Endothelial cell of umbilical vein (primary cell): ENCODE measurements around the gene OR6K2. TPM values are rescaled to one million over a fixed set of nuclear protein-coding genes. Genes with fewer than 3 reads are reported as not detected.

Experiments used
- BruUV-seq: library from RNA; stranded (reverse); fragments of 400-500 nt; replicated peaks from 2 replicates; lab custom pipeline; 2021; lab: Mats Ljungman, UMichigan
- CTCF ChIA-PET: fragments of 300-600, 350-600 bp; sonication (Branson Sonifier 250); formaldehyde crosslinking; loops from one replicate; lab custom pipeline; 2021; ENCODE audit warnings: antibody characterized with exemption, inconsistent platforms; lab: Charles Lee
- POLR2A ChIA-PET: fragments of 300-600, 350-600 bp; sonication (Branson Sonifier 250); formaldehyde crosslinking; loops from one replicate; lab custom pipeline; 2021; ENCODE audit warnings: antibody characterized with exemption, inconsistent platforms; lab: Charles Lee
- DNase-seq: peaks from one replicate; pipeline ENCODE4 v3.0.0-alpha.2; 2011; ENCODE audit warnings: low read depth, low spot score
- FAIRE-seq: peaks from 2 replicates; lab custom pipeline; 2011; peaks lifted over from hg19 to GRCh38; lab: Jason Lieb, UNC
- H2AFZ ChIP-seq: 2 replicates; pipeline ENCODE4 v1.6.0; 2012; ENCODE audit warnings: low read depth, low read length, control low read depth, inconsistent platforms
- H3K27ac ChIP-seq: 2 replicates; pipeline ENCODE4 v1.5.1; 2011; ENCODE audit warnings: low read depth, mild to moderate bottlenecking, control low read depth, low read length, moderate library complexity; ENCODE audit not compliant: insufficient read depth
- H3K27me3 ChIP-seq, 2 experiments: 2 replicates each; pipeline versions ENCODE4 v1.6.0 to v1.6.1; 2011; ENCODE audit warnings: low read length in 2 of 2, mixed read lengths in 1 of 2; ENCODE audit not compliant: control insufficient read depth in 2 of 2, insufficient read depth in 2 of 2
- H3K36me3 ChIP-seq, 2 experiments: 2 replicates in 1 of 2; 3 replicates in 1 of 2; pipeline ENCODE4 v1.5.1; 2011; ENCODE audit warnings: low read length in 2 of 2, mild to moderate bottlenecking in 1 of 2, moderate library complexity in 1 of 2; ENCODE audit not compliant: control insufficient read depth in 2 of 2, insufficient read depth in 2 of 2; ENCODE audit errors: extremely low read depth in 1 of 2
- H3K4me1 ChIP-seq: 3 replicates; pipeline ENCODE4 v1.5.1; 2011; ENCODE audit warnings: mild to moderate bottlenecking, low read length; ENCODE audit not compliant: control insufficient read depth, insufficient read depth; ENCODE audit errors: extremely low read depth
- H3K4me2 ChIP-seq: 2 replicates; pipeline ENCODE4 v1.6.1; 2011; ENCODE audit warnings: low read length, control low read depth, mixed read lengths; ENCODE audit not compliant: insufficient read depth
- H3K4me3 ChIP-seq, 3 experiments: fragments of 200-600 bp in 1 of 3; sonication (generic), shearing (Covaris generic) in 1 of 3; replicated peaks in 1 of 3; 2 replicates each; pipeline ENCODE4 v1.5.1; 2011 to 2016; ENCODE audit warnings: control low read depth in 3 of 3, low read length in 3 of 3, mild to moderate bottlenecking in 2 of 3, inconsistent platforms in 1 of 3, low read depth in 1 of 3, moderate library complexity in 1 of 3; ENCODE audit not compliant: insufficient read depth in 1 of 3
- H3K79me2 ChIP-seq: 2 replicates; pipeline ENCODE4 v1.6.0; 2012; ENCODE audit warnings: low read length, inconsistent platforms; ENCODE audit not compliant: control insufficient read depth, insufficient read depth
- H3K9ac ChIP-seq: replicated peaks from 2 replicates; pipeline ENCODE3; 2011; ENCODE audit warnings: low read length, control low read depth; ENCODE audit not compliant: insufficient read depth; ENCODE audit errors: extremely low read depth
- H3K9me1 ChIP-seq: replicated peaks from 3 replicates; pipeline ENCODE4 v1.6.0; 2011; ENCODE audit warnings: mild to moderate bottlenecking, low read length; ENCODE audit not compliant: control insufficient read depth, insufficient read depth; ENCODE audit errors: extremely low read depth
- H3K9me3 ChIP-seq: replicated peaks from 2 replicates; pipeline ENCODE4 v1.5.1; 2012; ENCODE audit warnings: low read length, inconsistent platforms; ENCODE audit not compliant: control insufficient read depth, insufficient read depth
- H4K20me1 ChIP-seq: replicated peaks from 2 replicates; pipeline ENCODE3; 2011; ENCODE audit warnings: mild to moderate bottlenecking, low read length; ENCODE audit not compliant: control insufficient read depth, insufficient read depth; ENCODE audit errors: extremely low read depth
- CTCF ChIP-seq, 2 donors: IDR thresholded peaks; 1 replicate in 1 of 2; 2 replicates in 1 of 2; pipeline ENCODE4 v1.5.1; 2011; ENCODE audit warnings: low read length in 2 of 2, mild to moderate bottlenecking in 2 of 2, moderate library complexity in 2 of 2, control low read depth in 1 of 2, inconsistent platforms in 1 of 2, low read depth in 1 of 2; ENCODE audit not compliant: insufficient read depth in 1 of 2; ENCODE audit errors: extremely low read depth in 1 of 2
- EZH2 ChIP-seq: IDR thresholded peaks from 2 replicates; pipeline ENCODE4 v1.6.1; 2012; ENCODE audit warnings: borderline replicate concordance, low read depth, mild to moderate bottlenecking, moderate library complexity, low read length, inconsistent platforms; ENCODE audit not compliant: severe bottlenecking
- FOS ChIP-seq: IDR thresholded peaks from 2 replicates; pipeline ENCODE4 v1.6.1; 2011; ENCODE audit warnings: mild to moderate bottlenecking, low read length, moderate library complexity, borderline replicate concordance; ENCODE audit not compliant: insufficient read depth
- GATA2 ChIP-seq: IDR thresholded peaks from 2 replicates; pipeline ENCODE4 v1.7.0; 2011; ENCODE audit warnings: low read depth, mild to moderate bottlenecking, moderate library complexity, mixed read lengths, low read length; ENCODE audit not compliant: insufficient read length, insufficient read depth
- JUN ChIP-seq: IDR thresholded peaks from 2 replicates; pipeline ENCODE4 v1.6.1; 2011; ENCODE audit warnings: borderline replicate concordance, low read depth; ENCODE audit not compliant: insufficient read length, insufficient read depth
- MAX ChIP-seq: IDR thresholded peaks from 2 replicates; pipeline ENCODE4 v1.6.1; 2011; ENCODE audit not compliant: insufficient read depth, insufficient read length
- MYC ChIP-seq: IDR thresholded peaks from one replicate; pipeline ENCODE4 v1.6.1; 2011; ENCODE audit warnings: mild to moderate bottlenecking, low read depth, low read length
- POLR2A ChIP-seq: IDR thresholded peaks from 2 replicates; pipeline ENCODE4 v1.6.1; 2012; ENCODE audit warnings: low read depth, mild to moderate bottlenecking, control low read depth, low read length
- POLR2AphosphoS5 ChIP-seq: IDR thresholded peaks from 2 replicates; pipeline ENCODE4 v1.6.1; 2012; ENCODE audit warnings: low read depth, mild to moderate bottlenecking, control low read depth, low read length, moderate library complexity; ENCODE audit not compliant: insufficient read depth
- dilution Hi-C: fragments of 300-500 bp; cut with MboI; formaldehyde crosslinking; loops from one replicate; pipeline ENCODE4 v1.15.0; 2019; ENCODE audit warnings: low sequenced_read_pairs; ENCODE audit not compliant: extremely low pct_ligation_motif_present
- intact Hi-C: fragments of 100-400 bp; cut with micrococcal nuclease; formaldehyde crosslinking; loops from one replicate; pipeline ENCODE4 v1.10.0; 2022
- polyA plus RNA-seq, 4 experiments: library from polyadenylated mRNA; depleted of rRNA in 3 of 4; stranded (reverse) in 3 of 4; unstranded in 1 of 4; fragments of >200 nt; gene quantifications; 2 replicates each; pipeline versions ENCODE4 v1.2.1 to v1.2.3, GENCODE V29; 2011 to 2012; ENCODE audit warnings: missing spikeins in 1 of 4
- total RNA-seq: library from RNA; stranded (reverse); gene quantifications from 2 replicates; pipeline ENCODE4 v1.2.3, GENCODE V29; 2021

Gene OR6K2
- total and polyA plus RNA-seq, 2 donors (not counting 3 experiments of a cell fraction or from before 2014, with no cell fraction given), result not detected

GRCh38 chr1:158706096-158706495 is 5.6 kb upstream of the OR6K2 start:
- FAIRE-seq, result no peak
- no peak overlapping the region for H3K27ac ChIP-seq
- intact Hi-C loops, result no loop called here

More at GRCh38 chr1:158706096-158706495, 5.6 kb upstream of the OR6K2 start:
- H3K36me3 ChIP-seq, result no peaks in the 10 kb centered on the region
- ChIA-PET CTCF (no interaction called here), POLR2A (no interaction called here)
- no peak overlapping the region for H3K9ac ChIP-seq
- H3K27me3 ChIP-seq, result no peaks in the 10 kb centered on the region
- H3K4me1 ChIP-seq, result no peaks in the 10 kb centered on the region
- dilution Hi-C loops, result no loop called here
- no peak overlapping the region for H2AFZ ChIP-seq
- no peak overlapping the region for H3K4me2 ChIP-seq
- BruUV-seq, result no TSS peak
- H3K9me1 ChIP-seq, result no peaks in the 10 kb centered on the region
- TF ChIP-seq JUN (no peak), MAX (no peak), EZH2 (no peak), GATA2 (no peak), MYC (no peak), FOS (no peak), POLR2A (no peak), CTCF (IDR thresholded peaks at IDR 0.05; ENCODE audit: extremely low read depth in 1 of 2, insufficient read depth in 1 of 2, low read depth in 1 of 2, low read length in 2 of 2) (no peak), POLR2AphosphoS5 (no peak)
- no peak overlapping the region for H3K4me3 ChIP-seq
- H3K79me2 ChIP-seq, result no peaks in the 10 kb centered on the region
- DNase-seq, result no peak
- H4K20me1 ChIP-seq, result no peaks in the 10 kb centered on the region
- H3K9me3 ChIP-seq, result no peaks in the 10 kb centered on the region
